ENCODE results near the gene ST6GALNAC3.

ST6GALNAC3 gene

GRCh38 chr1:76503100-76503499, 428.6 kb downstream of the ST6GALNAC3 start:
- TF ChIP-seq ZFX (IDR thresholded peaks at IDR 0.05; ENCODE audit: borderline replicate concordance) = no peak
- no peak for TF ChIP-seq CTCF (IDR thresholded peaks at IDR 0.05)
- H3K27ac ChIP-seq = no peak overlapping the region

GRCh38 chr1:76503736-76504135, 429.2 kb downstream of the ST6GALNAC3 start:
- TF ChIP-seq ZFX (IDR thresholded peaks at IDR 0.05; ENCODE audit: borderline replicate concordance) (no peak), CTCF (IDR thresholded peaks at IDR 0.05) (no peak)
- no peak overlapping the region for H3K27ac ChIP-seq

GRCh38 chr1:76507376-76507775, 432.8 kb downstream of the ST6GALNAC3 start:
- TF ChIP-seq CTCF (IDR thresholded peaks at IDR 0.05) (no peak), ZFX (IDR thresholded peaks at IDR 0.05; ENCODE audit: borderline replicate concordance) (no peak)

GRCh38 chr1:76508871-76509270, 434.3 kb downstream of the ST6GALNAC3 start:
- TF ChIP-seq ZFX (IDR thresholded peaks at IDR 0.05; ENCODE audit: borderline replicate concordance) (no peak), CTCF (IDR thresholded peaks at IDR 0.05) (no peak)

More at GRCh38 chr1:76507376-76507775, 432.8 kb downstream of the ST6GALNAC3 start:
- H3K27ac ChIP-seq = no peak overlapping the region

GRCh38 chr1:76510672-76511557, 436.4 kb downstream of the ST6GALNAC3 start:
- TF ChIP-seq ZFX (IDR thresholded peaks at IDR 0.05; ENCODE audit: borderline replicate concordance) (no peak), CTCF (IDR thresholded peaks at IDR 0.05) (no peak)
- no peak overlapping the region for H3K27ac ChIP-seq

More at GRCh38 chr1:76508871-76509270, 434.3 kb downstream of the ST6GALNAC3 start:
- H3K27ac ChIP-seq = no peak overlapping the region

GRCh38 chr1:76511558-76512179, 437.1 kb downstream of the ST6GALNAC3 start:
- TF ChIP-seq CTCF (IDR thresholded peaks at IDR 0.05) (no peak), ZFX (IDR thresholded peaks at IDR 0.05; ENCODE audit: borderline replicate concordance) (no peak)
- no peak overlapping the region for H3K27ac ChIP-seq

GRCh38 chr1:76530953-76531352, 456.4 kb downstream of the ST6GALNAC3 start:
- peak overlapping the region; percentile 51 for H3K27ac ChIP-seq
- no peak for TF ChIP-seq CTCF (IDR thresholded peaks at IDR 0.05)
- no peak for TF ChIP-seq ZFX (IDR thresholded peaks at IDR 0.05; ENCODE audit: borderline replicate concordance)

All from 22Rv1 (cell line).